ENCODE data around the gene TMEM44.

Gene TMEM44

DNA sequence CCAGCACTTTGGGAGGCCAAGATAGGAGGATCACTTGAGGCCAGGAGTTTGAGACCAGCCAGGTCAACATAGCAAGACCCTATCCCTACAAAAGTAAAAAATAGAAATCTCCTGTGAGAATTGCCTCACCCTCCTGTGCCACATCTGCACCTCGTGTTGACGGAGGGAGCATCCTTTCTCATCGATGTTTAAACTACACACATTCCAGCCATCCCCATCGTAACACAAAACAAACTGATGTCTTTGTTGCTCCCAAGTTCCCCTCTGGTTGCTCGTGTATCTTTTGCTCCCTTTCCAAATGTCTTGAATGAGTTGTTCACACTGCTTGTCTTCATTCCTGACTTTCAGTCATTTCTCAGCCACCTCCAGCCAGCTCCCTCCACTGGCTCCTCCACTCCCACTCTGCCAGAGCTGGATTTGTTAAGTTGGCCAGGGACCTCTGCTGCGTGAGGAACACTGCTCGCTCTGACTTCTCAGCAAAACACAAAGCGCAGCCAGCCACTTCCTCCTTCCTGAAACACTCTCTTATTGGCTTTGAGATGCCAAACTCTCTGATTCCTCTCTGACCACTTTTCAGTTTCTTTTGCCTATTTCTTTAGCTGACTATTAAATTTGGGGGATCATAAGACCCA is 92.8 kb downstream of the TMEM44 start:
- no peak overlapping the region for H3K4me3 ChIP-seq
- peak overlapping the region in 4 of 21 experiments; percentile 12 to 55 (median 34) for H3K27ac ChIP-seq

DNA sequence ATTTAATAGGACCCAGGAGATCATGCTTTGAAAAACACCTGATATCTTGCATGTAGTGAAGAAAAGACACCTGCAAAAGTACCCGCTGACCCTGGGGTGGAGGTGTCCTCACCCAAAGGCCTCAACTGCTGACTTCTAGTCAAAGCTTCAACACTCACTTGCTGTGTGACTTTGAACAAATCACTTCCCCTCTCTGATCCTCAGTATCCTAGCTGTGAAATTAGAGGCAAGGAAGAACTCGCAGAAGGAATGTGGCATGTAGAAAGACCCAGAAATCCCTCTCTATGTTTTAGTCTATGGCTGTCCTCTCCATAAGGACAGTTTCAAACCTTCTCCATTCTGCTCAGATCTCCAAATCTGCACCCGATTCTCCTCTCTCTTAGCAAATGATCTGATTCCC is 93.7 kb downstream of the TMEM44 start:
- H3K4me3 ChIP-seq = no peak overlapping the region
- no peak overlapping the region for H3K27ac ChIP-seq

DNA sequence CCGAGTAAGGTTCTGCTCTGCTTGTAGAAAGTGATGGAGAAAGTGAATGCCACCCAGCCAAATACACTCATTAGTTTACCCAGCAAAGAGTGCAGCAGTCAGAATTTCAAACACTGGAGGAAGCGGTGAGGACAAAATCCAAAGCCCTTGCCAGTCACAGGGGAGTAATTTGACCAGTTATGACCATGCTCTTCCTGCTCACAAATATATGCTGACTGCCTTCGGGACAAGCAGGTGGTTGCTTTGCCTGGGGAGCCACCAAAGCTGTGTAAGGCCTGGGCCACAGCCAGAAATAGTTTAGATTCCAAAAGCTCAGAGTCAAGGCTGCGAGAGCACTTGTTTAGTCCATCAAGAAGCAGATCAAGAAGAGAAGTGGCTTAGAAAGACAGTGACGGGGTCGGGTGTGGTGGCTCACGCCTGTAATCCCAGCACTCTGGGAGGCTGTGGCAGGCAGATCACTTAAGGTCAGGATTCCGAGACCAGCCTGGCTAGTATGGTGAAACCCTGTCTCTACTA is 95.4 kb downstream of the TMEM44 start:
- H3K4me3 ChIP-seq = no peak overlapping the region
- no peak overlapping the region for H3K27ac ChIP-seq
